IMR-90 (cell line): Measurements from ENCODE around the gene ALK. TPM values are rescaled to one million over a fixed set of nuclear protein-coding genes. Genes with fewer than 3 reads are reported as not detected.

Source experiments
- ATAC-seq: fragments of 200-7000 bp; cut with Tn5 transposase; 2 replicates; pipeline ENCODE4 v1.9.1; 2020; ENCODE audit warnings: low read depth, mild to moderate bottlenecking, moderate library complexity
- BruUV-seq: library from RNA; stranded (reverse); fragments of 400-500 nt; replicated peaks from 2 replicates; lab custom pipeline; 2021; lab: Mats Ljungman, UMichigan
- CTCF ChIA-PET: fragments of 300-600 bp; formaldehyde crosslinking; extraction: SDS; loops from one replicate; lab custom pipeline; 2021; ENCODE audit warnings: antibody characterized with exemption; lab: Yijun Ruan, JAX
- POLR2A ChIA-PET: fragments of 300-600 bp; sonication (Branson Sonifier 250); formaldehyde crosslinking; loops from one replicate; lab custom pipeline; 2022; ENCODE audit warnings: antibody characterized with exemption; ENCODE audit not compliant: unreplicated experiment; lab: Charles Lee
- DNase-seq: peaks from one replicate; pipeline ENCODE4 v3.0.0; 2013
- H2AFZ ChIP-seq: replicated peaks from 2 replicates; pipeline ENCODE3; 2013; ENCODE audit warnings: low read length, mild to moderate bottlenecking; ENCODE audit not compliant: poor library complexity
- H2AK5ac ChIP-seq: 2 replicates; pipeline ENCODE4 v1.6.1; 2013; ENCODE audit warnings: low read depth, low read length, inconsistent platforms
- H2AK9ac ChIP-seq: replicated peaks from 2 replicates; pipeline ENCODE3; 2013; ENCODE audit warnings: mild to moderate bottlenecking, low read depth, low read length, moderate library complexity; ENCODE audit not compliant: poor library complexity
- H2BK120ac ChIP-seq: 2 replicates; pipeline ENCODE4 v1.6.1; 2013; ENCODE audit warnings: low read depth, low read length, inconsistent platforms
- H2BK15ac ChIP-seq: 3 replicates; pipeline ENCODE4 v1.6.1; 2013; ENCODE audit warnings: low read depth, low read length, inconsistent platforms
- H2BK20ac ChIP-seq: 2 replicates; pipeline ENCODE4 v1.6.1; 2013; ENCODE audit warnings: low read depth, mild to moderate bottlenecking, inconsistent platforms, low read length, moderate library complexity
- H2BK5ac ChIP-seq: 2 replicates; pipeline ENCODE4 v1.6.1; 2013; ENCODE audit warnings: mild to moderate bottlenecking, low read depth, low read length, inconsistent platforms; ENCODE audit not compliant: poor library complexity, severe bottlenecking
- H3K14ac ChIP-seq: replicated peaks from 2 replicates; pipeline ENCODE4 v1.6.1; 2013; ENCODE audit warnings: low read depth, low read length, inconsistent platforms
- H3K18ac ChIP-seq: 2 replicates; pipeline ENCODE4 v1.6.1; 2013; ENCODE audit warnings: low read depth, low read length, control low read depth
- H3K23ac ChIP-seq: 2 replicates; pipeline ENCODE4 v1.6.1; 2013; ENCODE audit warnings: low read depth, low read length, inconsistent platforms
- H3K27ac ChIP-seq: 2 replicates; pipeline ENCODE4 v1.5.1; 2013; ENCODE audit warnings: mild to moderate bottlenecking, control low read depth, low read length; ENCODE audit not compliant: insufficient read depth
- H3K27me3 ChIP-seq: 2 replicates; pipeline ENCODE4 v1.6.1; 2013; ENCODE audit warnings: low read length; ENCODE audit not compliant: control insufficient read depth, insufficient read depth
- H3K36me3 ChIP-seq: 2 replicates; pipeline ENCODE4 v1.6.1; 2013; ENCODE audit warnings: low read length, mixed read lengths; ENCODE audit not compliant: control insufficient read depth, insufficient read depth
- H3K4ac ChIP-seq: 2 replicates; pipeline ENCODE4 v1.6.1; 2013; ENCODE audit warnings: low read depth, low read length, inconsistent platforms
- H3K4me1 ChIP-seq: 2 replicates; pipeline ENCODE4 v1.6.1; 2013; ENCODE audit warnings: low read length, mixed read lengths; ENCODE audit not compliant: control insufficient read depth, insufficient read depth
- H3K4me2 ChIP-seq: 2 replicates; pipeline ENCODE4 v1.6.1; 2013; ENCODE audit warnings: low read depth, mild to moderate bottlenecking, control low read depth, low read length, moderate library complexity
- H3K4me3 ChIP-seq: 2 replicates; pipeline ENCODE4 v1.5.1; 2013; ENCODE audit warnings: low read depth, mild to moderate bottlenecking, control low read depth, low read length, moderate library complexity; ENCODE audit not compliant: insufficient read depth
- H3K56ac ChIP-seq: 2 replicates; pipeline ENCODE4 v1.6.1; 2013; ENCODE audit warnings: low read length, inconsistent platforms; ENCODE audit not compliant: insufficient read depth; ENCODE audit errors: extremely low read depth
- H3K79me1 ChIP-seq, 2 experiments: 2 replicates each; pipeline ENCODE4 v1.6.1; 2013; ENCODE audit warnings: low read length in 2 of 2, inconsistent platforms in 1 of 2, low read depth in 1 of 2
- H3K9ac ChIP-seq: 2 replicates; pipeline ENCODE4 v1.6.1; 2013; ENCODE audit warnings: low read depth, low read length, control low read depth
- H3K9me1 ChIP-seq: 2 replicates; pipeline ENCODE4 v1.6.1; 2013; ENCODE audit warnings: low read length, inconsistent platforms; ENCODE audit not compliant: insufficient read depth
- H3K9me3 ChIP-seq: 2 replicates; pipeline ENCODE4 v1.6.1; 2013; ENCODE audit warnings: low read length; ENCODE audit not compliant: control insufficient read depth, insufficient read depth
- H4K20me1 ChIP-seq: 2 replicates; pipeline ENCODE4 v1.6.1; 2013; ENCODE audit warnings: low read length, inconsistent platforms; ENCODE audit not compliant: insufficient read depth
- H4K5ac ChIP-seq: 2 replicates; pipeline ENCODE4 v1.6.1; 2013; ENCODE audit warnings: mild to moderate bottlenecking, low read depth, low read length, control low read depth
- H4K8ac ChIP-seq, 2 experiments: 2 replicates each; pipeline ENCODE4 v1.6.1; 2013; ENCODE audit warnings: low read depth in 2 of 2, low read length in 2 of 2, control low read depth in 1 of 2, inconsistent platforms in 1 of 2
- H4K91ac ChIP-seq: 2 replicates; pipeline ENCODE4 v1.6.1; 2013; ENCODE audit warnings: low read depth, low read length, inconsistent platforms; ENCODE audit not compliant: insufficient read depth
- BHLHE40 ChIP-seq: fragments of 150-350 bp; IDR thresholded peaks from 2 replicates; pipeline ENCODE4 v1.6.1; 2016; ENCODE audit warnings: mild to moderate bottlenecking, low read depth, low read length
- CEBPB ChIP-seq: IDR thresholded peaks from 2 replicates; pipeline ENCODE4 v1.6.1; 2012; ENCODE audit warnings: low read depth, low read length, improper control_type of control experiment
- NFE2L2 ChIP-seq: fragments of 150-350 bp; IDR thresholded peaks from 2 replicates; pipeline ENCODE4 v1.6.1; 2016; ENCODE audit warnings: low read depth, mild to moderate bottlenecking, low read length
- WGBS, 2 experiments: methylation state at CpG; one replicate each; pipeline versions ENCODE4 v1.1.5 to v1.1.7; 2013; ENCODE audit warnings: missing lambda C conversion rate in 2 of 2; ENCODE audit not compliant: insufficient read length in 1 of 2; ENCODE audit errors: extremely low coverage in 2 of 2; 5-methylcytosine and 5-hydroxymethylcytosine counted together
- dilution Hi-C: fragments of 300-500 bp; cut with HindIII; formaldehyde crosslinking; loops from one replicate; pipeline ENCODE4 v1.14.3; 2018; ENCODE audit warnings: low sequenced_read_pairs; ENCODE audit not compliant: unreplicated experiment
- in situ Hi-C: fragments of 300-500 bp; cut with MboI; formaldehyde crosslinking; loops from 3 replicates; pipeline ENCODE4 v1.14.3; 2019; ENCODE audit warnings: low sequenced_read_pairs, inconsistent platforms, mixed read lengths
- intact Hi-C: fragments of 100-400 bp; cut with micrococcal nuclease; formaldehyde crosslinking; loops from 2 replicates; pipeline ENCODE4 v1.10.0; 2022
- polyA plus RNA-seq, 3 experiments: library from polyadenylated mRNA; depleted of rRNA; stranded (reverse); fragments of >200 nt; gene quantifications; 2 replicates each; pipeline ENCODE4 v1.2.3, GENCODE V29; 2012; ENCODE audit warnings: low replicate concordance in 1 of 3
- total RNA-seq: library from RNA; depleted of rRNA; stranded (reverse); fragments of >200 nt; gene quantifications from 2 replicates; pipeline ENCODE4 v1.2.3, GENCODE V29; 2012

The ALK gene
- total and polyA plus RNA-seq, 2 of the 4 experiments (the other 2 are of a cell fraction) = not detected

DNA sequence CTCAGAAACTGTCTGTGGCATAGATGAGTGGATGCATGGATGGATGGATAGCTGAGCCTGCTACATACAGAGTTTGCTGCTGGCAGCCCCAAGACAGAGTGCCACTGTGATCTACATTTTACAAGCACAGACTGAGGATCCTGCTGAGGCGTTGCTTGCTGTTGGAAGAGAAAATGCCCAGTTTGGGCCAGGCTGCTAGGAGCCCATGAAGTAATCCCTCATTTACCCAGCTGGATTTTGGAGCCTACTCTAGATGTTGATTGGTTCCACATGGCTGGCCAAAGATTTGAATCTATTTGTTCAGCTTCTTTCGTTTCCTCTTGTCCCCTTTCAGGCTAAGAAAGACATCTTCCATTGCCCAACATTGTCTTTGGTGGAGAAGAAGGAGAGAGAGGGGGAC is 544.8 kb downstream of the ALK start:
- Histone ChIP-seq H4K91ac (no peak overlapping the region), H2AK5ac (no peak overlapping the region), H3K18ac (no peak overlapping the region), H4K5ac (no peak overlapping the region), H3K56ac (no peak overlapping the region), H3K4ac (no peak overlapping the region), H3K23ac (no peak overlapping the region), H3K9me1 (no peaks in the 10 kb centered on the region), H3K36me3 (no peaks in the 10 kb centered on the region), H3K4me2 (no peak overlapping the region), H3K9me3 (no peaks in the 10 kb centered on the region), H2BK15ac (no peak overlapping the region), H2BK120ac (no peak overlapping the region), H3K14ac (no peak overlapping the region), H2BK5ac (no peak overlapping the region), H4K8ac (no peak overlapping the region), H2BK20ac (no peak overlapping the region), H3K27ac (no peak overlapping the region), H3K27me3 (peaks cover 7% of the 10 kb centered on the region; the same call in 1 of the 2 replicates), H2AK9ac (no peak overlapping the region), H3K9ac (no peak overlapping the region), H4K20me1 (no peaks in the 10 kb centered on the region), H3K4me1 (no peaks in the 10 kb centered on the region), H3K4me3 (no peak overlapping the region), H2AFZ (no peak overlapping the region), H3K79me1 (no peaks in the 10 kb centered on the region)
- DNase-seq = no peak
- no peak for TF ChIP-seq BHLHE40
- no peak for TF ChIP-seq CEBPB
- no peak for TF ChIP-seq NFE2L2
- ChIA-PET CTCF (no interaction called here), POLR2A (no interaction called here)
- dilution Hi-C loops = no loop called here
- no peak for ATAC-seq
- in situ Hi-C loops = no loop called here
- no CpG with 5 or more reads among the region's 2 CpGs for WGBS, 2 experiments
- intact Hi-C loops = no loop called here
- no TSS peak for BruUV-seq
